NCI-H82 treated with DMSO at 0.1 percent for 48 hours (cell line): ENCODE data around the gene RBM19.

Experiments
- DNase-seq: peaks from one replicate; lab custom pipeline; 2025; ENCODE audit not compliant: unreplicated experiment; lab: John Stamatoyannopoulos, UW

RBM19 gene

GRCh38 chr12:113932381-113933196 lies 33.5 kb downstream of the RBM19 start:
- DNase-seq: peak; percentile 38

DNA sequence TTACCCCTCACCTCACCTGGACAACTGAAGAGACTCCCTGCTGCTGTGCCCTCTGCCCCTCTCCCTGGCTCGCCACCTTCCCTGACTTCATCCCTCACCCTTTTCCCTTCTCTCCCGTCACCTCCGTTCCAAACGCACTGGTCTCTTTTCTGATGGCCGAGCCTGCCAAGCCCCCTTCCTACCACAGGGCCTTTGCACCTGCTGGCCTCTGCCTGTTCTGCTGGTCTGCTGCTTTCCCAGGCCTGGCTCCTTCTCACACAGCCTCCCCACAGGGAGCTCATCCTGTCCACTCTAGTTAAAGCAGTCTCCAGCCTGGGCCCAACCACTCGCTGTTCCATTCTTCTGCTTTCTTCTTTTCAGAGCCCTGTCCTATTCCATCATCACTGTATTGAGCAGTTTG lies 34.6 kb downstream of the RBM19 start:
- DNase-seq: no peak

- DNase-seq: no peak
Measured at GRCh38 chr12:113930249-113930648, 35.9 kb downstream of the RBM19 start.

GRCh38 chr12:113929312-113929989 lies 36.7 kb downstream of the RBM19 start:
- DNase-seq: no peak

- DNase-seq: no peak
Measured at GRCh38 chr12:113926788-113927187, 39.3 kb downstream of the RBM19 start.

DNA sequence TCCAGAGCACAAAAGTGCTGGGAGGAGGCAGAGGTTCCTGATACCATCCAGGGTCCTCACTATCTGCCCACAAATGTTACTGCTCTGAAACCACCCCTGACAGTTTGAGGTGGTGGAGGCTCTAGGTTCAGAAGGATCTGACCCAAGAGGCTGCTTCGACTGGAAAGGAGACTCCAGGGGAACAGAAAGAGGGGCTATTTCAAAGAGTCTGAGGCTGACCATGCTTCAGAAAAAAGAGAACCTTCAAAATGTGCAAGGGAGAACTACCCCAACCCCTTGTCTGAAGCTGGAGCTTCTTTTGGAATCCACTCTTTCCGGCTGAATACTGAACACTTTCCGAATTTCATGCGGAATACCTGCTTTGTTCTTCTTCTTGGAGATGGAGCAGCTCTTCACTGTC lies 41.8 kb downstream of the RBM19 start:
- no peak for DNase-seq

DNA sequence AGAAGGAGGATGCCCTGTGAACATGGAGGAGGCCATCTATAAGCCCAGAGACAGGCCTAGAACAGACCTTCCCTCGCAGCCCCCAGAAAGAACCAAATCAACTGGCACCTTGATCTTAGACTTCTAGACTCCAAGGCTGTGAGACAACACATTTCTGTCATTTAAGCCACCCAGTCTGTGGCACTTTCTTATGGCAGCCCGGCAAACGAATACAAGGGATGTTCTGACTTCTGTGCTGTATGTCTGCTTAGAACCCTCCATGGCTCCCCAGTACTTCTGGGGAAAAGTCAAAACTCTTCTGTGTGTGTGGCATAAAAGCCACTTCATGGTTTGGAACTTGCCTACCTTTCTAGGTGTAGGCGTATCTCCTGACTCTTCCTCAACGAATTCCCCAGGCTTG lies 42.9 kb downstream of the RBM19 start:
- DNase-seq: no peak

DNA sequence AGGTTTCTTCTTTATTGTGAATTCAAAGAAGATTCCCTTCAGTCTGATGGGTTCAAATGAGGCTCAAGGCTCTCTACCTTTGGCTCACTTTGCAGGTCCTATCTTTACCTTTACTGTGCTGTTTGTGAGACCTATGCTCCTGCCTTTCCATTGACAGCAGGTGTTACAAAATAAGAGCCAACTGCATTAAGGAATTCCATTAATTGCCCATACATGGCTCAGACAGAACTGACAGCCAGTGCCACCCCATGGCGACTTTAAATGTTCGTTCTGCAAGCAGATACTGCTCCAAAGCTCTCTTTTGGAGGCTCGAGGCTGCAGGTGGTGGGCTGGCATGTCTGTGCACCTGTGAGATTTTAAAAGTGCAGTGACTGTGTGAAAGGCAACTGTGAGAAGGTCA lies 44.7 kb downstream of the RBM19 start:
- DNase-seq: no peak

DNA sequence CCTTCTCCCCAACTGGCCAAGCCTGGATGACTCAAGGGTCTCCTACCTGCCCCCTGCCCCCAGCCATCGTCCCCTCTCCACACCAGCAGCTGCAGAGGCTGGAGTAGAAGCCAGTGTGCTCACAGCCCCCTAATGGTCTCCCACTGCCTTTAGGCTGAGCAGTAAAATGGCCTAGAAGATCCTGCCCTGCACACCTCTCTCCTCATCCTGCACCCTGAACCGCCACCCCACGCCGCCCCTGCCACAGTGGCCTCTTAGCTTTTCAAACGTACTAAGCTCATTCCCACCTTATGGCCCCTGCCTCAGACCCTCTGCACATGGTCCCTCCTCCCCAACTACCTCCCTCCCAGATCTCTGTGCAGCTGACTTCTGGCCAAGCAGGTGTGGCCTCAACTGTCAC lies 46.3 kb downstream of the RBM19 start:
- DNase-seq: no peak

GRCh38 chr12:113918306-113918705 lies 47.8 kb downstream of the RBM19 start:
- DNase-seq: no peak

GRCh38 chr12:113917393-113917792 lies 48.7 kb downstream of the RBM19 start:
- no peak for DNase-seq

GRCh38 chr12:113914806-113915205 lies 51.3 kb downstream of the RBM19 start:
- no peak for DNase-seq

DNA sequence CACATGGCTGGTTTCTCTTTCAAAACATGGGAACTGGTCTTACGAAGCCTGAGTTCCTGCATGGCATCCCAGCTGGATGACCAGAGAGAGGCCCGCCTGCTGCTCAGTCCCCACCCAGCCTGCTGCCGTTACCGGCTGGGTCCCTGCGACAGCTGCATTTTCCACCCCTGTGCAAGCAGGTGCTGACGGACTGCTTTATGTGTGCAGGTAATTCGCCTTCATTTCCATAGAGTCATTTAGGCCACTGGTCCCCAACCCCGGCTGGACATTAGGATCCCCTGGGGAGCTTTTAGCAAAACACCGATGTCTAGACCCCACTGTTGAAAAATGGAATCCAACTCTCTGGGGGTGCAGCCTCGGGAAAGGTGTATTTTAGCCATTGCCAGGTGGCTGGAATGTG lies 51.9 kb downstream of the RBM19 start:
- no peak for DNase-seq

DNA sequence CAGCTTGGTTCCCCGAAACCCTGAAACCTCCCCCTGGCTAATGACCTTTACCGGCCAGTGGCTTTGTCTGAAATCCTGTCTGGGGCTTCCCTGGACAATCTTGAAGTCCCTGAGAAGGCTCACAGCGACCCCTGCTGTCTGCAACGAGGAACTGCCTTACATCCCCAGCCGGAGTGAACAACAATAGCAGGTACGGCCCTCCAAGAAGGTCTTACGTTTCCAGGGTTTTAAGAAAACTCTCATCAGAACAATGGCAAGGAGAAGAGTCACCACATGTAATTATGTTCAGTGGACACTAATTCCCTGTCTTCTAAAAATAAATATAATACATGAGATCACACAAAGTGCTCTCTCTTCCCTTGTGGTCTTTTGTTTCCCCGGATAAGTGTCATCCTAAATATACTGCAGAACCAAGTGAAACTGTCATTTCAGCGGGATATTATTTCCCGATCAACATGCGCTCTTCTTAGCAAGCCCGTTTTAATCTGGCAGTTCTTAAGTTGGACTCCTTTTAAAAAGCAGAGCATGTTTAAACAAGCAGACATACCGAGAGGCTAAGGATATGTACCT lies 53.3 kb downstream of the RBM19 start:
- peak; percentile 13 for DNase-seq

DNA sequence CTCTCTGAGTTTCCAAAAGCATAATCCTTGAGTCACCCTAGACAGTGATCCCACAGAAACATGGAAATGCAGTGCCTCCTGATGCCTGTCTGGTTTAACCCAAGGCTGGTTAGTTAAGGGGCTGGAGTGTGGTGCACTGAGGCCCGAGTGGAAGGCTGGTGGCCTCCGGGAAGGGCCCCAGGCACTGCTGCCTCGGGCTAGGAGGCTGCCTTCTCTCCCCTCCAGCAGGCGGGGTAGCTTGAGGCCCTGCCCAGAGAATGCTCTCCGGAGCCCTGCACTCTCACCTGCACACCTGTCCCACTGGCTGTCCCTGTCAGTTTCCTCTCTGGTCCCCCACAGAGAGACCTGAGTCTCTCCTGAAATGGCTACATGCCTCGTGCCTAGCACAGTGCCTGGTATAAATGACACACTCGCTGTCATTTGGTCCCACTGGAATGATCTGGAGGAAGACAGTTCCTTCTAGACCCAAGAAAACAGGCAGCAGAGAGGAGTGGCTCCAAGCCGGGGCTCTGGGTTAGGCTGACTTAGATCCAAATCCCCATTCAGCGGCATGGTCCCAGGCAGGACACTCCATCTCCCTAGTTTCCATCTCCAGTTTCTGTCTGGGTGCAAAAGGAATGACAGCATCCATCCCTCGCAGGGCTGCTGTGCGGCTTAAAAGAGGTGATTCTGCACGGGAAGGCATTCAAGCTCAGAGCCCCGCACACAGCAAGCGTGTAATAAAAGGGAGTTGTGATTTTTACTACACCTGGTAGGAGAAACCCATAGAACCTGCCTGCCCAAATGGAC lies 54.0 kb downstream of the RBM19 start:
- DNase-seq: no peak

- DNase-seq: no peak
Measured at GRCh38 chr12:113910751-113911272, 55.3 kb downstream of the RBM19 start.

DNA sequence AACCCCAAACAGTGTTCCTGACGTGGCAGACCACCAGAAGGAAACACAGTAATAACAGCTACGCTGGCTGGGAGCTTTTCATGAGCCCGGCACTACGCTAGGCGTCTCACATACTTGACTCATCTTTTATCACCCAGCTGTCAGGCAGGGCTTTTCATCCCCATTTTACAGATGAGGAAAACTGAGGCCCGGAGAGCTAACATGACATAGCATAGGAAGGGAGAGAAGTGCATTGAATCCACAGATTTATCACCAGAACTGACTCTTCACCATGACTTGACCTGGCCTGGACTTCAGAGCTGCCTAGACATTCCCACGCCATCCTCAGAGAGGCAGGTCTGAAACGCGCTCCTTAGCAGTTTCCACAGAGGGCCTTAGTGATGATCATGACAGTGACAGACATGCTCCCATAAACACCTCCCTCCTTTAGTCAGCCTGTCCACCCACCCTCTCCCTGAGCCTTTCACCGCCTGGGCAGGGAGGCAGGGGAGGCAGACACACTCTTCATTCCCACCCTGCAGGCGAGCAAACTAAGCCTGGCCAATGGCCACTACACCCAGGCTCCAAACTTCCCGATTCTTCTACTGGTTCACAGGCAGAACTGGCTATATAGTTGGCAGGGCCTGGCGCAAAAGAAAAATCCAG lies 56.2 kb downstream of the RBM19 start:
- no peak for DNase-seq

- DNase-seq: no peak
Measured at GRCh38 chr12:113908584-113909100, 57.5 kb downstream of the RBM19 start.

DNA sequence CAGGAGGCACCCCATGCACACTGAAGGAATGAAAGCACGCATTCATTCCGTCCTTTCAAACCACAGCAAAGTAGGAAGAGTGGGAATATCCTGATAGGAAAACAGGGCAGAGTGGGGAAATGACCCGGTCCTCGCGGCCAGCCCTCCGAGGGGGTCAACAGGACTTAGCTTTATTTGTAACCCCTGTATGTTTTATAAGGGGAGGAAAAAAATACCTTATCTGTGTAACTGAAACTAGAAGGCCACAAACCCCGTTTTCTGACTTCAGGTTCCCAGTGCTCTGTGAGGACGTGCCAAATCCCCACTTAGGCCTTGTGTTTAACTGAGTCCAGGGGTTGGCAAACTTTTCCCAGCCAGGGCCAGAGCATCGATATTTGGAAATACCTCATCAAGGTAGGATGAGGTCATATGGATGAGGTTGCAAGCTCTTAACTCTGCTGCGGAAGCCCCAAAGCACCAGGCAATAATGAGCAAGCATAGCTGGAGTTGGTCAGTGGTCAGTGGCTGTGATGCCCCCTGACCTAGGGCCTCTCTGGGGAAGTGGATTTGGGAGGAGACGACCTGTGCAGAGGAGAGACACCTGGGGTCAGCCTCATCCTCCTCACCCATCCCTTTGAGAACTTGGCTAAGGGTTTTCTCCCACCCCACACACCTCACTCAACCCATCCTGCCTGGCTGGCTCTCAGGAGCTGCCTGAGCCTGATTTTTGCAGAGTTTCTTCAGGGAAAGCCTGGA lies 58.5 kb downstream of the RBM19 start:
- no peak for DNase-seq
